ENCODE measurements around the gene S100A3. TPM values are rescaled to one million over a fixed set of nuclear protein-coding genes. Genes with fewer than 3 reads are reported as not detected.

S100A3 gene
- polyA plus RNA-seq, 3 donors, result 0.31 to 0.54 TPM; not detected in 1

- no CpG with 5 or more reads among the region's 5 CpGs for WGBS (ENCODE audit: insufficient coverage)
- Histone ChIP-seq H3K27ac (ENCODE audit: low read depth in 1 of 2, low read length in 2 of 2) (no peak overlapping the region), H3K79me2 (ENCODE audit: insufficient read depth, low read length) (no peaks in the 10 kb centered on the region), H4K20me1 (ENCODE audit: insufficient read depth, low read length) (no peaks in the 10 kb centered on the region), H3K9me3 (replicated peaks in 1 of 2; ENCODE audit: control insufficient read depth in 1 of 2, insufficient read depth in 1 of 2, low read length in 2 of 2) (no peaks in the 10 kb centered on the region), H3K4me1 (ENCODE audit: control insufficient read depth in 1 of 2, insufficient read depth in 2 of 2, low read length in 2 of 2) (no peaks in the 10 kb centered on the region), H2AFZ (ENCODE audit: insufficient read depth, low read depth, low read length, poor library complexity, severe bottlenecking) (no peak overlapping the region), H3K4me2 (replicated peaks; ENCODE audit: extremely low read depth, low read length, poor library complexity, severe bottlenecking) (no peak overlapping the region), H3K9ac (ENCODE audit: insufficient read depth, low read length, poor library complexity, severe bottlenecking) (no peak overlapping the region), H3K36me3 (replicated peaks in 1 of 2; ENCODE audit: control insufficient read depth in 1 of 2, insufficient read depth in 2 of 2, low read length in 2 of 2) (no peaks in the 10 kb centered on the region), H3K27me3 (ENCODE audit: control insufficient read depth in 2 of 2, insufficient read depth in 2 of 2, low read length in 2 of 2) (no peaks in the 10 kb centered on the region), H3K4me3 (replicated peaks in 1 of 3; ENCODE audit: low read depth in 2 of 3, low read length in 3 of 3) (no peak overlapping the region)
- H3K36me3 Mint-ChIP-seq, result no peaks in the 10 kb centered on the region
- H3K4me1 Mint-ChIP-seq, result peaks cover 4% of the 10 kb centered on the region
- H3K27me3 Mint-ChIP-seq (ENCODE audit: low read depth in 3 of 3), result peaks cover 4 to 11% (median 4%) of the 10 kb centered on the region in 3 donors
- no peak overlapping the region for H3K4me3 Mint-ChIP-seq
- H3K27ac Mint-ChIP-seq, result no peak overlapping the region
- TF ChIP-seq CTCF (IDR thresholded peaks at IDR 0.05), result no peak
- no peak for DNase-seq
- intact Hi-C loops (cut with micrococcal nuclease), result no loop called here
- H3K9me3 Mint-ChIP-seq, result peaks cover 0 to 3% (median 0%) of the 10 kb centered on the region in 7 donors
These were observed 38.3 kb upstream of the S100A3 start for GRCh38 chr1:153587314-153587713.

GRCh38 chr1:153586347-153586746 is 37.3 kb upstream of the S100A3 start:
- H3K36me3 ChIP-seq (replicated peaks in 1 of 2; ENCODE audit: control insufficient read depth in 1 of 2, insufficient read depth in 2 of 2, low read length in 2 of 2), result no peaks in the 10 kb centered on the region
- no peak overlapping the region for H3K4me3 ChIP-seq (replicated peaks in 1 of 3; ENCODE audit: low read depth in 2 of 3, low read length in 3 of 3)
- no peak overlapping the region for H3K27ac ChIP-seq (ENCODE audit: low read depth in 1 of 2, low read length in 2 of 2)
- no peaks in the 10 kb centered on the region for H4K20me1 ChIP-seq (ENCODE audit: insufficient read depth, low read length)
- Mint-ChIP-seq H3K9me3 (peaks cover 0 to 3% (median 0%) of the 10 kb centered on the region in 7 donors), H3K36me3 (no peaks in the 10 kb centered on the region), H3K27me3 (ENCODE audit: low read depth in 3 of 3) (peaks cover 4 to 11% (median 4%) of the 10 kb centered on the region in 3 donors), H3K27ac (peak overlapping the region in 1 of 7 donors; percentile 52), H3K4me1 (peaks cover 4% of the 10 kb centered on the region), H3K4me3 (no peak overlapping the region)
- H3K27me3 ChIP-seq (ENCODE audit: control insufficient read depth in 2 of 2, insufficient read depth in 2 of 2, low read length in 2 of 2), result no peaks in the 10 kb centered on the region
- intact Hi-C loops (cut with micrococcal nuclease), result no loop called here
- no peak for TF ChIP-seq CTCF (IDR thresholded peaks at IDR 0.05)
- no peak overlapping the region for H3K9ac ChIP-seq (ENCODE audit: insufficient read depth, low read length, poor library complexity, severe bottlenecking)
- no peak for DNase-seq
- H3K9me3 ChIP-seq (replicated peaks in 1 of 2; ENCODE audit: control insufficient read depth in 1 of 2, insufficient read depth in 1 of 2, low read length in 2 of 2), result no peaks in the 10 kb centered on the region
- WGBS (ENCODE audit: insufficient coverage), result 40% methylated on average over 1 of the region's 1 CpG
- H3K79me2 ChIP-seq (ENCODE audit: insufficient read depth, low read length), result no peaks in the 10 kb centered on the region
- no peak overlapping the region for H3K4me2 ChIP-seq (replicated peaks; ENCODE audit: extremely low read depth, low read length, poor library complexity, severe bottlenecking)
- no peak overlapping the region for H2AFZ ChIP-seq (ENCODE audit: insufficient read depth, low read depth, low read length, poor library complexity, severe bottlenecking)
- no peaks in the 10 kb centered on the region for H3K4me1 ChIP-seq (ENCODE audit: control insufficient read depth in 1 of 2, insufficient read depth in 2 of 2, low read length in 2 of 2)
